ENCODE measurements around the gene CHRND.

CHRND gene

GRCh38 chr2:232576995-232577394 is 51.0 kb downstream of the CHRND start:
- H3K36me3 ChIP-seq (ENCODE audit: insufficient read depth, low read depth, low read length): peaks cover 67% of the 10 kb centered on the region
- no peaks in the 10 kb centered on the region for H3K27me3 ChIP-seq (ENCODE audit: insufficient read depth, low read length)

DNA sequence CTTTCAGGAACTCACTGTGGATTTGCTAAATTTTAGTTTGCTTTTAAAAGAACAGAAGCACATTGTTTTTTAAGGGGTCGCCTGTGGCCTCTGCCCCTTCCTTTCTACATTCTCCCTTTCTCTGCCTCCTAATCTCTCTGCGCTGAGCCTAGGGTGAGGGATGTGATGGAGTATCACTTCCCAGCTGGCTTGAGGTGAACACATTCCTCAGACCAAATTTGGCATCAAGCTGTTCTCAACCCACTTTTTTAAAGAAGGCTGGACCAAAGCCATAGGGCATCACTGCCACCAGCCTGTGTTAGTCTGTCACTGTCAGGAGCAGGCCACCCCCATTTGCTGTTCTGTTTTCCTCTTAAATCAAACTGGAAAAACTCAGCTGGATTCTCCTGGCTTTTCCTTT is 51.9 kb downstream of the CHRND start:
- H3K36me3 ChIP-seq (ENCODE audit: insufficient read depth, low read depth, low read length): peaks cover 69% of the 10 kb centered on the region
- no peak overlapping the region for H3K27ac ChIP-seq (ENCODE audit: low read length)
- no peaks in the 10 kb centered on the region for H3K4me1 ChIP-seq (ENCODE audit: insufficient read depth, low read length)

More at GRCh38 chr2:232576995-232577394, 51.0 kb downstream of the CHRND start:
- no peaks in the 10 kb centered on the region for H3K9me3 ChIP-seq (ENCODE audit: insufficient read depth, low read depth, low read length)
- H3K4me1 ChIP-seq (ENCODE audit: insufficient read depth, low read length): no peaks in the 10 kb centered on the region
- H3K4me3 ChIP-seq (ENCODE audit: low read length): no peak overlapping the region
- H3K27ac ChIP-seq (ENCODE audit: low read length): no peak overlapping the region
- no peak overlapping the region for H3K9ac ChIP-seq (ENCODE audit: low read depth, low read length)

GRCh38 chr2:232578626-232579025 is 52.7 kb downstream of the CHRND start:
- Histone ChIP-seq H3K9ac (ENCODE audit: low read depth, low read length) (no peak overlapping the region), H3K36me3 (ENCODE audit: insufficient read depth, low read depth, low read length) (peaks cover 69% of the 10 kb centered on the region), H3K4me3 (ENCODE audit: low read length) (no peak overlapping the region), H3K27ac (ENCODE audit: low read length) (no peak overlapping the region), H3K27me3 (ENCODE audit: insufficient read depth, low read length) (no peaks in the 10 kb centered on the region), H3K9me3 (ENCODE audit: insufficient read depth, low read depth, low read length) (no peaks in the 10 kb centered on the region), H3K4me1 (ENCODE audit: insufficient read depth, low read length) (no peaks in the 10 kb centered on the region)

More for the DNA sequence above, 51.9 kb downstream of the CHRND start:
- Histone ChIP-seq H3K27me3 (ENCODE audit: insufficient read depth, low read length) (no peaks in the 10 kb centered on the region), H3K9me3 (ENCODE audit: insufficient read depth, low read depth, low read length) (no peaks in the 10 kb centered on the region), H3K9ac (ENCODE audit: low read depth, low read length) (no peak overlapping the region), H3K4me3 (ENCODE audit: low read length) (no peak overlapping the region)

DNA sequence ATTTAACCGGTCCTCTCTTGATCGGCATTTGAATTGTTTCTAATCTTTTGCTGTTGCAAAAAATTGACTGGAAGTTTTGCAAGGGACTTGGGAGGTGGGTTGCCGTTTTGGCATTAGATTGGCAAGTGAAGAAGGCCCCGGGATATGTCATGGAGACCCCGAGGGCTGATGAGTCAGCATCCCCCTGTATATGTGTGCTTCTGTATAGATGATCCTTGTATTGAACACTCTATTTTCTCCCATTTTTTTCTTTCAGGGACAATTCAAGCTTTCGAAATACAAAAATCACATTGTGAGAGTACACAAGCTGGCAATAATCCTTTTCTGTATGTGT is 54.7 kb downstream of the CHRND start:
- peaks cover 54% of the 10 kb centered on the region for H3K36me3 ChIP-seq (ENCODE audit: insufficient read depth, low read depth, low read length)
- H3K27ac ChIP-seq (ENCODE audit: low read length): no peak overlapping the region
- no peaks in the 10 kb centered on the region for H3K9me3 ChIP-seq (ENCODE audit: insufficient read depth, low read depth, low read length)
- no peak overlapping the region for H3K4me3 ChIP-seq (ENCODE audit: low read length)
- H3K9ac ChIP-seq (ENCODE audit: low read depth, low read length): no peak overlapping the region
- H3K4me1 ChIP-seq (ENCODE audit: insufficient read depth, low read length): no peaks in the 10 kb centered on the region
- H3K27me3 ChIP-seq (ENCODE audit: insufficient read depth, low read length): no peaks in the 10 kb centered on the region

DNA sequence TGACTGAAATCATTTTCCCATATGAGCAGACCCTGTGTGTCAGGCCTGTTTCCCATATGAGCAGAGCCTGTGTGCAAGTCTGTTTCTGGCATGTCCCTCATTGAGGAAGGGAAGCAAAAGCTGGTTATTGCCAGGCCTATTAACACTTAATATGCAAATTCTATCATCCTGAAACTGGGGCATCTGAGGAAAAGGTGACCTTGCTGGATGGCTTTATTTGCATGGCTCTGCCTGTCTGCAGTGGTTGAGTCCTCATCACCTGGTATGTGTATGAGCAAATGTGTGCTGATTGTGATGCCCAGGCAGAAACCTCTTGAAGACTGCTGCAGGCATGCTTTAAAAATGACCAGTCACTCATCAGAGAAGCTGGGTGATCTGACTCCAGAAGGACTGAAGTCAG is 55.8 kb downstream of the CHRND start:
- Histone ChIP-seq H3K9ac (ENCODE audit: low read depth, low read length) (no peak overlapping the region), H3K36me3 (ENCODE audit: insufficient read depth, low read depth, low read length) (peaks cover 48% of the 10 kb centered on the region), H3K9me3 (ENCODE audit: insufficient read depth, low read depth, low read length) (no peaks in the 10 kb centered on the region), H3K4me1 (ENCODE audit: insufficient read depth, low read length) (no peaks in the 10 kb centered on the region), H3K27ac (ENCODE audit: low read length) (no peak overlapping the region), H3K4me3 (ENCODE audit: low read length) (no peak overlapping the region), H3K27me3 (ENCODE audit: insufficient read depth, low read length) (no peaks in the 10 kb centered on the region)

- Histone ChIP-seq H3K36me3 (ENCODE audit: insufficient read depth, low read depth, low read length) (peaks cover 37% of the 10 kb centered on the region), H3K4me1 (ENCODE audit: insufficient read depth, low read length) (no peaks in the 10 kb centered on the region)
Measured at GRCh38 chr2:232584238-232584637, 58.3 kb downstream of the CHRND start.

More at GRCh38 chr2:232584238-232584637, 58.3 kb downstream of the CHRND start:
- Histone ChIP-seq H3K27me3 (ENCODE audit: insufficient read depth, low read length) (no peaks in the 10 kb centered on the region), H3K27ac (ENCODE audit: low read length) (no peak overlapping the region), H3K9me3 (ENCODE audit: insufficient read depth, low read depth, low read length) (no peaks in the 10 kb centered on the region), H3K4me3 (ENCODE audit: low read length) (no peak overlapping the region), H3K9ac (ENCODE audit: low read depth, low read length) (no peak overlapping the region)

All from iPS-20b (cell line).